Thyroid gland (tissue), 4 donors: ENCODE results near the gene KCNC3. TPM values are rescaled to one million over a fixed set of nuclear protein-coding genes. Genes with fewer than 3 reads are reported as not detected.
"Not testable (repeated sequence)": the region's sequence is repeated elsewhere in the genome, so short reads cannot be mapped to it uniquely, and the experiment has no call there.

Experiments
- DNase-seq, 2 donors: peaks; one replicate each; pipeline ENCODE4 v3.0.0-alpha.2; 2019
- H3K27ac ChIP-seq, 3 donors: fragments of 200-600 bp; sonication (generic); 1 replicate in 2 of 3; 2 replicates in 1 of 3; pipeline ENCODE4 v1.5.1; 2016 to 2019; ENCODE audit warnings: mild to moderate bottlenecking in 1 of 3, moderate library complexity in 1 of 3
- H3K27me3 ChIP-seq: fragments of 200-600 bp; sonication (generic); one replicate; pipeline ENCODE4 v1.5.1; 2019
- H3K36me3 ChIP-seq, 2 donors: fragments of 200-600 bp; sonication (generic); one replicate each; pipeline ENCODE4 v1.5.1; 2016 to 2019
- H3K4me1 ChIP-seq, 2 donors: fragments of 200-600 bp; sonication (generic); one replicate each; pipeline ENCODE4 v1.5.1; 2017 to 2019
- H3K4me3 ChIP-seq, 3 donors: fragments of 200-600 bp; sonication (generic); replicated peaks in 1 of 3; 1 replicate in 2 of 3; 2 replicates in 1 of 3; pipeline ENCODE4 v1.5.1; 2016; ENCODE audit warnings: mild to moderate bottlenecking in 1 of 3
- H3K9me3 ChIP-seq: fragments of 200-600 bp; sonication (generic); one replicate; pipeline ENCODE4 v1.5.1; 2017
- POLR2A ChIP-seq, 2 donors: fragments of 450-650 bp; IDR thresholded peaks; one replicate each; pipeline ENCODE4 v1.6.1; 2017; ENCODE audit warnings: antibody characterized with exemption in 2 of 2, mild to moderate bottlenecking in 2 of 2, moderate library complexity in 1 of 2
- WGBS, 2 donors: methylation state at CpG; one replicate each; pipeline ENCODE4 v1.1.5; 2017; 5-methylcytosine and 5-hydroxymethylcytosine counted together
- intact Hi-C: fragments of 100-400 bp; cut with DNase I; formaldehyde crosslinking; loops from one replicate; pipeline ENCODE4 v1.15.1; 2023
- total RNA-seq, 4 donors: library from RNA; depleted of rRNA; stranded (reverse); fragments of >200 nt; gene quantifications; one replicate each; pipeline ENCODE4 v1.2.3, GENCODE V29; 2016
- TF ChIP-seq, protein P1 (sequence below), 6 experiments: fragments of 200-600 bp in 3 of 6; fragments of 450-650 bp in 3 of 6; sonication (generic) in 3 of 6; IDR thresholded peaks; one replicate each; pipeline ENCODE4 v1.5.1; 2016 to 2019; ENCODE audit warnings: antibody characterized with exemption in 6 of 6, mild to moderate bottlenecking in 2 of 6, inconsistent platforms in 1 of 6, moderate library complexity in 1 of 6

The KCNC3 gene
- total RNA-seq, 4 donors from 2014 or later: 5.9 to 32.8 (median 17.2) TPM

DNA sequence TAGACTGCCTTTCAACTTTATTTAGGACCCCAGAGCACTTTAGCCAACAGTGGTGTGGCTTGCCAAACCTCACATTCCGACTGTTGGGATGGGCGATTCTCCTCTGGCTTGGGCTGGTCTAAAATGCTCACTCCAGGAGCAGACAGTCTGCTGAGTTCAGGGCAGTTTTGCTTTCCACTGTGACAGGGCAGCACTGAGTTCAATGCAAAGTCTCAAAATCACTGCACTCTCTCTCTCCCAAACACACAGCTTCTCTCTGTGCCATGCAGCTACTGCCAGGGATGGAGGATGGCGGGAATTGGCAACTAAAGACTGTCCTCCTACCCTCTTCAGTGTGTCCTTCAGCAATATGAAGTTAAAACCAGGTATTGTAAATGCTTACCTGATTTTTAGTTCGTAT is 23.1 kb upstream of the KCNC3 start:
- intact Hi-C loops: loop anchor here (10.0 kb wide), 1 partner anchor 433 kb away; no protein-coding TSS in a partner anchor
- H3K36me3 ChIP-seq: no peaks in the 10 kb centered on the region
- TF ChIP-seq POLR2A (IDR thresholded peaks at IDR 0.05): no peak
- TF ChIP-seq, protein P1, sequence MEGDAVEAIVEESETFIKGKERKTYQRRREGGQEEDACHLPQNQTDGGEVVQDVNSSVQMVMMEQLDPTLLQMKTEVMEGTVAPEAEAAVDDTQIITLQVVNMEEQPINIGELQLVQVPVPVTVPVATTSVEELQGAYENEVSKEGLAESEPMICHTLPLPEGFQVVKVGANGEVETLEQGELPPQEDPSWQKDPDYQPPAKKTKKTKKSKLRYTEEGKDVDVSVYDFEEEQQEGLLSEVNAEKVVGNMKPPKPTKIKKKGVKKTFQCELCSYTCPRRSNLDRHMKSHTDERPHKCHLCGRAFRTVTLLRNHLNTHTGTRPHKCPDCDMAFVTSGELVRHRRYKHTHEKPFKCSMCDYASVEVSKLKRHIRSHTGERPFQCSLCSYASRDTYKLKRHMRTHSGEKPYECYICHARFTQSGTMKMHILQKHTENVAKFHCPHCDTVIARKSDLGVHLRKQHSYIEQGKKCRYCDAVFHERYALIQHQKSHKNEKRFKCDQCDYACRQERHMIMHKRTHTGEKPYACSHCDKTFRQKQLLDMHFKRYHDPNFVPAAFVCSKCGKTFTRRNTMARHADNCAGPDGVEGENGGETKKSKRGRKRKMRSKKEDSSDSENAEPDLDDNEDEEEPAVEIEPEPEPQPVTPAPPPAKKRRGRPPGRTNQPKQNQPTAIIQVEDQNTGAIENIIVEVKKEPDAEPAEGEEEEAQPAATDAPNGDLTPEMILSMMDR (IDR thresholded peaks at IDR 0.05): no peak

DNA sequence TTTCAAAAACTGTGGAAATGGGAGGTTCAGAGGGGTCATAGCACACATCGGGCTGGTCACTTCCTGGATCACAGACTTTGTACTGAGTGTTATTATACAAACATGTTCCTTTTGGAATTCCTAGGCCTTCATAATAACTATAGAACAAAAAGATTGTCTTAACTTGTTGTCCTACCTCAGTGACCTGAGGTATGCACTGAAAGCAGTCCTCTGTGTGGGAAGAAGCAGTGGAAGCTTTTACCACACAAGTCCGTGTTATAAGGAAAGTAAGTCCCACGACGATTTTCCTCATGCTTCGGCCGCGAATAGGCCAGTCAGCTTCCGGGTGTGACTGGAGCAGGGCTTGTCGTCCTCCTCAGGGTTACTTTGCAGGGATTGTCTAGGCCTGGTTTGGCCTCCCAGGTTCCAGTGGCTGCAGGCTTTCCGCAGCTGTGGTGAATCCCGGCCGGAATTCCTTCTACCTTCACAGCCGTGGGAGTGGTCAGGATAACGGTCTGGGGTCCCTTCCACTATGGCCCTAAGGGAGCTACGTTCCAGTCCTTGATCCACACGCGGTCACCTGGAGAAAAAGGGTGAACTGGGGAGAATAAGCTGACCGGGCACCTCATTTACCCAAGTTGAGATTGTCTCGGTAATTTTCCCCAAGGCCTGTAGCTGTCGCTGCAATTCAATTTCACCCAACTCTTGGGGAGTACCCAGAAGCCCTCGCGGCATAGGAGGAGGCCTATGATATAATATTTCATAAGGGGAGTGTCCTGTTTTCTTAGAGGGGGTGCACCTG is 20.3 kb upstream of the KCNC3 start:
- peak overlapping the region; percentile 81 to 94 (median 87) for H3K27ac ChIP-seq
- intact Hi-C loops: loop anchor here (10.0 kb wide), 1 partner anchor 435 kb away; no protein-coding TSS in a partner anchor

More for the DNA sequence above, 23.1 kb upstream of the KCNC3 start:
- Histone ChIP-seq H3K4me3 (no peak overlapping the region), H3K27me3 (no peaks in the 10 kb centered on the region), H3K4me1 (peaks cover 36 to 57% of the 10 kb centered on the region in 2 donors), H3K27ac (no peak overlapping the region), H3K9me3 (no peaks in the 10 kb centered on the region)
- 86 to 89% methylated on average over 4 of the region's 4 CpGs for WGBS, 2 donors
- no peak for DNase-seq

DNA sequence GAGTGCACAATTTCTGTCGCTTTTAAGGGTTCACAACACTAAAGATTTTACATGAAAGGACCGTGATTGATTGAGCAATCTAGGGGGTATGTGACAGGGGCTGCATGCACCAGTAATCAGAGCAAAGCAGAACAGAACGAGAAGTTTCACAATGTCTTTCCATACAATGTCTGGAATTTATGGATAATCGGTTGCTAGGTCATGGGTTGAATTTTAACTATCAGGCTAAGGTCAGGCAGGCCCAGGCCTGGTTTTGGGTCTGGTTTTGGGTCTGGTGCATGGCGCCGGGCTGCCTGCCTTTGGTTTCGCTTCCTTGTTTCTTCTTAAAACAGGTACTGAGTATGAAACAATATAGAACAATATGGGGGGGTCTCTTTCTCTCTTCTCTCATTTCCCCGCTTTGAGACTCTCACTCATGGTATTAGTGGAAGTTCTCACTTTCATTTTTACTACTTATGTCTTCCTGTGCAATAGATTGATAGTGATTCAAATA is 18.0 kb upstream of the KCNC3 start:
- intact Hi-C loops: not testable (repeated sequence)
- WGBS, 2 donors: 48 to 57% methylated on average over 8 of the region's 8 CpGs

More for the DNA sequence above, 20.3 kb upstream of the KCNC3 start:
- H3K27me3 ChIP-seq: no peaks in the 10 kb centered on the region
- H3K36me3 ChIP-seq: no peaks in the 10 kb centered on the region
- 70 to 73% methylated on average over 20 to 21 of the region's 22 CpGs for WGBS, 2 donors
- DNase-seq: no peak
- H3K4me3 ChIP-seq: no peak overlapping the region
- peaks cover 39 to 52% of the 10 kb centered on the region in 2 donors for H3K4me1 ChIP-seq
- H3K9me3 ChIP-seq: no peaks in the 10 kb centered on the region
- no peak for TF ChIP-seq POLR2A (IDR thresholded peaks at IDR 0.05)
- TF ChIP-seq, protein P1 (IDR thresholded peaks at IDR 0.05): no peak

DNA sequence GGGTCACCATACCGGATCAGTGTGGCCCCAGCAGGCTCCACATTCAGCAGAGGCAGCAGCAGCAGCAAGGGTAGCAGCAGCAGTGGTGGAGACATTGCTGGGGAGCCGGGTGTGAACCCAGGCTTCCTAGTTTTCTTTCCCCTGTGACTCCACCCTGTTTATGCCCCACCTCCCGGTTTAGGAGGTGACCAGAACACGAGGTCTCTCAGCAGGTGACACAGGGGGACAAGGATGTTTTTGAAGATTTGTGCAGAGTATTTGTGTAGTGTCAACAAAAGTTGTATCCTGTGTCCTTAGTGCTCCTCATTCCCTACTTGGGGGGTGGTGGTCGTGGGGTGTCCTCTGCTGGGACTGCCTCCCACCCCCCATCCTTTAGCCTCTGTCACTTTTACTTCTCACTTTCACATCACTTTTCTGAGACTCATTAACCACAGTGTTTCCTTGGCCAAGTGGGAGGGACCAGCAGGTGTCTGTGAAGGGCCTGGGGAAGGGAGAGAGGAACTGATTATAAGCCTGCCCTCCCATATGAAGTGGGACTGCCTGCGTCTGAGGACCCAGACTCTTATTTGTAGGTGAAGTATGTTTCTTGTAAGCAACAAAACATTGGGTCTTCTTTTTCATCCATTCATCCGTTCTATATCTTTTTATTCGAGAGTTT is 15.6 kb upstream of the KCNC3 start:
- intact Hi-C loops: no loop called here
- DNase-seq: no peak
- no peaks in the 10 kb centered on the region for H3K27me3 ChIP-seq
- no peaks in the 10 kb centered on the region for H3K36me3 ChIP-seq
- H3K9me3 ChIP-seq: no peaks in the 10 kb centered on the region
- 77 to 85% methylated on average over 8 of the region's 8 CpGs for WGBS, 2 donors
- H3K4me3 ChIP-seq: no peak overlapping the region
- peaks cover 29% of the 10 kb centered on the region in 2 donors for H3K4me1 ChIP-seq
- no peak overlapping the region for H3K27ac ChIP-seq
- TF ChIP-seq, protein P1 (IDR thresholded peaks at IDR 0.05): no peak
- TF ChIP-seq POLR2A (IDR thresholded peaks at IDR 0.05): no peak

More for the DNA sequence above, 18.0 kb upstream of the KCNC3 start:
- not testable (repeated sequence) for H3K9me3 ChIP-seq, DNase-seq, H3K36me3 ChIP-seq, H3K4me3 ChIP-seq, H3K27me3 ChIP-seq
- Histone ChIP-seq H3K27ac (peak overlapping the region; percentile 87 to 94 (median 94)), H3K4me1 (peaks cover 39 to 49% of the 10 kb centered on the region in 2 donors)

DNA sequence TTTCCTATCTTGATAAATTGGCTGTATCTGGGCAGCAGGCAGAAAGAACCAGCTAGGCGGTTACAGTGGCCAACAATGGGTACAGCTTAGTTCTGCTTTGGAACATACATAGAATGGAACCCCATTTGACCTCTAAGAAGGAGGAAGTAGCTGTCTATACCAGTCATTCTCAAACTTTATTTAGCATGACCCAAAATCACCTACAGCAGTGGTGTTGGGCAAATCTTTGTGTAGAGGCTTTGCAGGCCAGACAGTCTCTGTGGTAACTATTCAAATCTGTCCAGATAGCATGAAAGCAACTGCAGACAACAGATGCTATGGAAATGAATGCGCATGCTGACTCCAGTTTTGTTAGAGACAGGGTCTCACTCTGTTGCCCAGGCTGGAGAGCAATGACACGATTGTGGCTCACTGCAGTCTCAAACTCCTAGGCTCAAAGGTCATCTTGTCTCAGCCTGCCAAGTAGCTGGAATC is 12.0 kb upstream of the KCNC3 start:
- WGBS, 2 donors: 92 to 96% methylated on average over 3 of the region's 3 CpGs
- intact Hi-C loops: no loop called here
- Histone ChIP-seq H3K27me3 (no peaks in the 10 kb centered on the region), H3K4me1 (no peaks in the 10 kb centered on the region), H3K4me3 (no peak overlapping the region), H3K9me3 (no peaks in the 10 kb centered on the region), H3K27ac (no peak overlapping the region), H3K36me3 (no peaks in the 10 kb centered on the region)
- TF ChIP-seq, protein P1 (IDR thresholded peaks at IDR 0.05): no peak
- TF ChIP-seq POLR2A (IDR thresholded peaks at IDR 0.05): no peak
- no peak for DNase-seq
